Measurements from ENCODE around the gene TGFBR2.

TGFBR2 gene

DNA sequence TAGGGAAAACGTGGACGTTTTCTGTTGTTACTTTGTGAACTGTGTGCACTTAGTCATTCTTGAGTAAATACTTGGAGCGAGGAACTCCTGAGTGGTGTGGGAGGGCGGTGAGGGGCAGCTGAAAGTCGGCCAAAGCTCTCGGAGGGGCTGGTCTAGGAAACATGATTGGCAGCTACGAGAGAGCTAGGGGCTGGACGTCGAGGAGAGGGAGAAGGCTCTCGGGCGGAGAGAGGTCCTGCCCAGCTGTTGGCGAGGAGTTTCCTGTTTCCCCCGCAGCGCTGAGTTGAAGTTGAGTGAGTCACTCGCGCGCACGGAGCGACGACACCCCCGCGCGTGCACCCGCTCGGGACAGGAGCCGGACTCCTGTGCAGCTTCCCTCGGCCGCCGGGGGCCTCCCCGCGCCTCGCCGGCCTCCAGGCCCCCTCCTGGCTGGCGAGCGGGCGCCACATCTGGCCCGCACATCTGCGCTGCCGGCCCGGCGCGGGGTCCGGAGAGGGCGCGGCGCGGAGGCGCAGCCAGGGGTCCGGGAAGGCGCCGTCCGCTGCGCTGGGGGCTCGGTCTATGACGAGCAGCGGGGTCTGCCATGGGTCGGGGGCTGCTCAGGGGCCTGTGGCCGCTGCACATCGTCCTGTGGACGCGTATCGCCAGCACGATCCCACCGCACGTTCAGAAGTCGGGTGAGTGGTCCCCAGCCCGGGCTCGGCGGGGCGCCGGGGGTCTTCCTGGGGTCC, at the start of gene TGFBR2 (continued):
- no peak for TF ChIP-seq ZNF223 (tag by site-specific recombination; IDR thresholded peaks at IDR 0.05)
- TF ChIP-seq ZNF433 (tag by site-specific recombination; IDR thresholded peaks at IDR 0.05; ENCODE audit: low read depth), result no peak
- TF ChIP-seq, protein P1, sequence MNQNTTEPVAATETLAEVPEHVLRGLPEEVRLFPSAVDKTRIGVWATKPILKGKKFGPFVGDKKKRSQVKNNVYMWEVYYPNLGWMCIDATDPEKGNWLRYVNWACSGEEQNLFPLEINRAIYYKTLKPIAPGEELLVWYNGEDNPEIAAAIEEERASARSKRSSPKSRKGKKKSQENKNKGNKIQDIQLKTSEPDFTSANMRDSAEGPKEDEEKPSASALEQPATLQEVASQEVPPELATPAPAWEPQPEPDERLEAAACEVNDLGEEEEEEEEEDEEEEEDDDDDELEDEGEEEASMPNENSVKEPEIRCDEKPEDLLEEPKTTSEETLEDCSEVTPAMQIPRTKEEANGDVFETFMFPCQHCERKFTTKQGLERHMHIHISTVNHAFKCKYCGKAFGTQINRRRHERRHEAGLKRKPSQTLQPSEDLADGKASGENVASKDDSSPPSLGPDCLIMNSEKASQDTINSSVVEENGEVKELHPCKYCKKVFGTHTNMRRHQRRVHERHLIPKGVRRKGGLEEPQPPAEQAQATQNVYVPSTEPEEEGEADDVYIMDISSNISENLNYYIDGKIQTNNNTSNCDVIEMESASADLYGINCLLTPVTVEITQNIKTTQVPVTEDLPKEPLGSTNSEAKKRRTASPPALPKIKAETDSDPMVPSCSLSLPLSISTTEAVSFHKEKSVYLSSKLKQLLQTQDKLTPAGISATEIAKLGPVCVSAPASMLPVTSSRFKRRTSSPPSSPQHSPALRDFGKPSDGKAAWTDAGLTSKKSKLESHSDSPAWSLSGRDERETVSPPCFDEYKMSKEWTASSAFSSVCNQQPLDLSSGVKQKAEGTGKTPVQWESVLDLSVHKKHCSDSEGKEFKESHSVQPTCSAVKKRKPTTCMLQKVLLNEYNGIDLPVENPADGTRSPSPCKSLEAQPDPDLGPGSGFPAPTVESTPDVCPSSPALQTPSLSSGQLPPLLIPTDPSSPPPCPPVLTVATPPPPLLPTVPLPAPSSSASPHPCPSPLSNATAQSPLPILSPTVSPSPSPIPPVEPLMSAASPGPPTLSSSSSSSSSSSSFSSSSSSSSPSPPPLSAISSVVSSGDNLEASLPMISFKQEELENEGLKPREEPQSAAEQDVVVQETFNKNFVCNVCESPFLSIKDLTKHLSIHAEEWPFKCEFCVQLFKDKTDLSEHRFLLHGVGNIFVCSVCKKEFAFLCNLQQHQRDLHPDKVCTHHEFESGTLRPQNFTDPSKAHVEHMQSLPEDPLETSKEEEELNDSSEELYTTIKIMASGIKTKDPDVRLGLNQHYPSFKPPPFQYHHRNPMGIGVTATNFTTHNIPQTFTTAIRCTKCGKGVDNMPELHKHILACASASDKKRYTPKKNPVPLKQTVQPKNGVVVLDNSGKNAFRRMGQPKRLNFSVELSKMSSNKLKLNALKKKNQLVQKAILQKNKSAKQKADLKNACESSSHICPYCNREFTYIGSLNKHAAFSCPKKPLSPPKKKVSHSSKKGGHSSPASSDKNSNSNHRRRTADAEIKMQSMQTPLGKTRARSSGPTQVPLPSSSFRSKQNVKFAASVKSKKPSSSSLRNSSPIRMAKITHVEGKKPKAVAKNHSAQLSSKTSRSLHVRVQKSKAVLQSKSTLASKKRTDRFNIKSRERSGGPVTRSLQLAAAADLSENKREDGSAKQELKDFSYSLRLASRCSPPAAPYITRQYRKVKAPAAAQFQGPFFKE (tag by site-specific recombination; IDR thresholded peaks at IDR 0.05; ENCODE audit: borderline replicate concordance), result no peak
- TF ChIP-seq BCL11B (tag by site-specific recombination; IDR thresholded peaks at IDR 0.05; ENCODE audit: low read depth), result no peak
- no peak for TF ChIP-seq KLF7 (tag by site-specific recombination; IDR thresholded peaks at IDR 0.05; ENCODE audit: borderline replicate concordance)
- no peak for TF ChIP-seq ZNF2 (tag by site-specific recombination; IDR thresholded peaks at IDR 0.05)
- TF ChIP-seq ZNF837 (tag by site-specific recombination; IDR thresholded peaks at IDR 0.05), result no peak
- TF ChIP-seq, protein P2, sequence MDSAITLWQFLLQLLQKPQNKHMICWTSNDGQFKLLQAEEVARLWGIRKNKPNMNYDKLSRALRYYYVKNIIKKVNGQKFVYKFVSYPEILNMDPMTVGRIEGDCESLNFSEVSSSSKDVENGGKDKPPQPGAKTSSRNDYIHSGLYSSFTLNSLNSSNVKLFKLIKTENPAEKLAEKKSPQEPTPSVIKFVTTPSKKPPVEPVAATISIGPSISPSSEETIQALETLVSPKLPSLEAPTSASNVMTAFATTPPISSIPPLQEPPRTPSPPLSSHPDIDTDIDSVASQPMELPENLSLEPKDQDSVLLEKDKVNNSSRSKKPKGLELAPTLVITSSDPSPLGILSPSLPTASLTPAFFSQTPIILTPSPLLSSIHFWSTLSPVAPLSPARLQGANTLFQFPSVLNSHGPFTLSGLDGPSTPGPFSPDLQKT (IDR thresholded peaks at IDR 0.05; ENCODE audit: borderline replicate concordance, low read depth, low read length), result no peak
- TF ChIP-seq ZNF777 (tag by site-specific recombination; IDR thresholded peaks at IDR 0.05; ENCODE audit: borderline replicate concordance), result no peak
- TF ChIP-seq ZNF24 (tag by site-specific recombination; IDR thresholded peaks at IDR 0.05), result no peak
- peak; percentile 41; the same call in 1 of the 2 replicates for TF ChIP-seq WT1 (tag by site-specific recombination; IDR thresholded peaks at IDR 0.05)
- no peak for TF ChIP-seq ZNF558 (tag by site-specific recombination; IDR thresholded peaks at IDR 0.05)
- TF ChIP-seq, protein P3, sequence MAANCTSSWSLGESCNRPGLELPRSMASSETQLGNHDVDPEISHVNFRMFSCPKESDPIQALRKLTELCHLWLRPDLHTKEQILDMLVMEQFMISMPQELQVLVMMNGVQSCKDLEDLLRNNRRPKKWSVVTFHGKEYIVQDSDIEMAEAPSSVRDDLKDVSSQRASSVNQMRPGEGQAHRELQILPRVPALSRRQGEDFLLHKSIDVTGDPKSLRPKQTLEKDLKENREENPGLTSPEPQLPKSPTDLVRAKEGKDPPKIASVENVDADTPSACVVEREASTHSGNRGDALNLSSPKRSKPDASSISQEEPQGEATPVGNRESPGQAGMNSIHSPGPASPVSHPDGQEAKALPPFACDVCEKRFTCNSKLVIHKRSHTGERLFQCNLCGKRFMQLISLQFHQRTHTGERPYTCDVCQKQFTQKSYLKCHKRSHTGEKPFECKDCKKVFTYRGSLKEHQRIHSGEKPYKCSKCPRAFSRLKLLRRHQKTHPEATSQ (tag by site-specific recombination; IDR thresholded peaks at IDR 0.05), result no peak
- TF ChIP-seq ZNF121 (tag by site-specific recombination; IDR thresholded peaks at IDR 0.05), result no peak
- no peak for TF ChIP-seq ZBTB20 (tag by site-specific recombination; IDR thresholded peaks at IDR 0.05)

DNA sequence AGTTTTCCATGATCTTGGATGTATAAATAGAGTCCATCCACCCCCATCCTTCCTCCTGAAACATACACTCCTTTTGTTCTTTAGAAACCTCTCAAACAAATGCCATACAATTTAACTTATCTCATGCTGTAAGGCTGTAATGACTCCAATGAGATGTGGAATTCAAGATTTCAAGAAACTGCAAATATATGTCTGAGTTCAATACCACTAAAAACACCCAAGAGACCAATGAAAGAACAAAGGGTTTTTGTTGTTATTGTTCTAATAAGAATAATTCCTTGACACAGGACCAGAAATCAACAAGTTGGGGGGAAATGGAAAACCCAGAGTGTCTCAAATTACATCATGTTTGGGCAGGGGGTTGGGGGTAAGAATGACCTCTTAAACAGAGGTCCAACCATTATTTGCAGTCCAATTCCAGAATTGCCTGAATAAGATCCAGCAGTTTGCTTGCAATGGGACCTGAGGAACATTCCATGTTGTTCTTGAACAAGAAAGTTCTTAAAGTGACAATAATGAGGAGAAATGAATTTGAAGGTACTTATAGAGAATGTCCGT, 48.6 kb upstream of the TGFBR2 start:
- TF ChIP-seq ZNF121 (tag by site-specific recombination; IDR thresholded peaks at IDR 0.05), result no peak
- TF ChIP-seq SCRT2 (tag by site-specific recombination; IDR thresholded peaks at IDR 0.05), result peak; percentile 62
- H3K9me3 ChIP-seq (ENCODE audit: control insufficient read depth, insufficient read depth, low read depth, low read length), result no peaks in the 10 kb centered on the region
- ChIA-PET CTCF (no interaction called here), POLR2A (no interaction called here)
- H3K4me1 ChIP-seq (ENCODE audit: control insufficient read depth, insufficient read depth, low read length), result no peaks in the 10 kb centered on the region
- no peaks in the 10 kb centered on the region for H3K36me3 ChIP-seq (ENCODE audit: control insufficient read depth in 2 of 2, insufficient read depth in 1 of 2, low read length in 2 of 2)
- H3K27ac ChIP-seq (ENCODE audit: extremely low read depth, low read depth, low read length), result no peak overlapping the region
- no peak overlapping the region for H3K4me3 ChIP-seq (ENCODE audit: low read depth, low read length)

Data from HEK293 (cell line).